GM23338 (cell line): ENCODE measurements around the gene TMEM107. TPM values are rescaled to one million over a fixed set of nuclear protein-coding genes. Genes with fewer than 3 reads are reported as not detected.

Experiments used
- ATAC-seq: fragments of 200-7000 bp; cut with Tn5 transposase; 3 replicates; pipeline ENCODE4 v1.9.1; 2020
- DNase-seq: peaks from one replicate; pipeline ENCODE4 v3.0.0-alpha.2; 2015; ENCODE audit warnings: low spot score
- H2AFZ ChIP-seq: fragments of 200-600 bp; sonication (generic); 2 replicates; pipeline ENCODE4 v1.8.0; 2016; ENCODE audit warnings: antibody characterized with exemption, mild to moderate bottlenecking, moderate library complexity
- H3F3A ChIP-seq: fragments of 200-600 bp; sonication (generic); replicated peaks from 2 replicates; pipeline ENCODE4 v1.8.0; 2017; ENCODE audit warnings: antibody characterized with exemption, mixed run types, low read depth
- H3K27ac ChIP-seq: fragments of 200-600 bp; sonication (generic); 2 replicates; pipeline ENCODE4 v1.6.1; 2016; ENCODE audit warnings: low read depth
- H3K27me3 ChIP-seq: fragments of 200-600 bp; sonication (generic); 2 replicates; pipeline ENCODE4 v1.8.0; 2016; ENCODE audit warnings: mild to moderate bottlenecking, mixed run types, moderate library complexity; ENCODE audit not compliant: insufficient read depth
- H3K36me3 ChIP-seq: fragments of 200-600 bp; sonication (generic); 2 replicates; pipeline ENCODE4 v1.8.0; 2016; ENCODE audit warnings: mild to moderate bottlenecking; ENCODE audit not compliant: insufficient read depth
- H3K4me1 ChIP-seq: fragments of 200-600 bp; sonication (generic); 2 replicates; pipeline ENCODE4 v1.8.0; 2016; ENCODE audit warnings: mild to moderate bottlenecking, moderate library complexity; ENCODE audit not compliant: insufficient read depth
- H3K4me2 ChIP-seq: fragments of 200-600 bp; sonication (generic); 2 replicates; pipeline ENCODE4 v1.7.1; 2017; ENCODE audit warnings: mixed run types
- H3K4me3 ChIP-seq: fragments of 200-600 bp; sonication (generic); 2 replicates; pipeline ENCODE4 v1.6.1; 2016; ENCODE audit warnings: mixed run types
- H3K79me2 ChIP-seq: fragments of 200-600 bp; sonication (generic); replicated peaks from 2 replicates; pipeline ENCODE4 v1.8.0; 2017; ENCODE audit warnings: mild to moderate bottlenecking; ENCODE audit not compliant: insufficient read depth
- H3K9me2 ChIP-seq: fragments of 200-600 bp; sonication (generic); 2 replicates; pipeline ENCODE4 v1.8.0; 2017; ENCODE audit not compliant: insufficient read depth
- H4K20me1 ChIP-seq: fragments of 200-600 bp; sonication (generic); replicated peaks from 2 replicates; pipeline ENCODE4 v1.8.0; 2017; ENCODE audit warnings: mild to moderate bottlenecking; ENCODE audit not compliant: insufficient read depth
- H3K27ac Mint-ChIP-seq: 2 replicates; pipeline ENCODE4 v1.8.0; 2020; ENCODE audit warnings: inconsistent platforms, mild to moderate bottlenecking, moderate library complexity, mixed read lengths
- H3K27me3 Mint-ChIP-seq: 3 replicates; pipeline ENCODE4 v1.8.0; 2022; ENCODE audit warnings: low read depth, mild to moderate bottlenecking, moderate library complexity, mixed read lengths, inconsistent platforms; ENCODE audit not compliant: insufficient read depth, poor library complexity
- H3K36me3 Mint-ChIP-seq: 3 replicates; pipeline ENCODE4 v1.8.0; 2021; ENCODE audit warnings: low read depth, mild to moderate bottlenecking, inconsistent platforms, moderate library complexity, mixed read lengths
- H3K4me1 Mint-ChIP-seq: 3 replicates; pipeline ENCODE4 v1.8.0; 2020; ENCODE audit warnings: mild to moderate bottlenecking, inconsistent platforms, mixed read lengths
- H3K4me3 Mint-ChIP-seq: 3 replicates; pipeline ENCODE4 v1.8.0; 2021; ENCODE audit warnings: moderate library complexity, mild to moderate bottlenecking, inconsistent platforms, mixed read lengths
- H3K9me3 Mint-ChIP-seq: 3 replicates; pipeline ENCODE4 v1.8.0; 2020; ENCODE audit warnings: moderate library complexity, mild to moderate bottlenecking, inconsistent platforms, mixed read lengths
- CTCF ChIP-seq, 2 experiments: fragments of 200-600 bp in 1 of 2; sonication (generic) in 1 of 2; conservative IDR thresholded peaks; 2 replicates each; pipeline versions ENCODE4 v1.5.1 to v1.6.1; 2016 to 2017; ENCODE audit warnings: antibody characterized with exemption in 2 of 2, low read depth in 2 of 2, mild to moderate bottlenecking in 2 of 2, moderate library complexity in 1 of 2
- EZH2phosphoT487 ChIP-seq: fragments of 200-600 bp; sonication (generic); IDR thresholded peaks from one replicate; pipeline ENCODE4 v1.8.1; 2018; ENCODE audit warnings: antibody characterized with exemption; ENCODE audit not compliant: unreplicated experiment
- NANOG ChIP-seq: IDR thresholded peaks from 2 replicates; pipeline ENCODE4 v1.6.1; 2016; ENCODE audit warnings: antibody characterized with exemption, borderline replicate concordance
- POLR2AphosphoS5 ChIP-seq: IDR thresholded peaks from 2 replicates; pipeline ENCODE4 v1.6.1; 2016; ENCODE audit warnings: antibody characterized with exemption, low read depth
- REST ChIP-seq: IDR thresholded peaks from one replicate; pipeline ENCODE4 v1.6.1; 2018; ENCODE audit warnings: antibody characterized with exemption; ENCODE audit not compliant: unreplicated experiment
- ZNF114 ChIP-seq: fragments of 250-450 bp; sonication (Bioruptor Pico); IDR thresholded peaks from 2 replicates; pipeline ENCODE4 v1.5.0; 2020; ENCODE audit warnings: mild to moderate bottlenecking, moderate library complexity
- ZNF331 ChIP-seq: fragments of 250-450 bp; sonication (Bioruptor Pico); IDR thresholded peaks from 2 replicates; pipeline ENCODE4 v1.5.0; 2020; ENCODE audit warnings: low read depth, mild to moderate bottlenecking, moderate library complexity
- polyA plus RNA-seq: library from polyadenylated mRNA; unstranded; fragments of >200 nt; fragmentation: Nextera tagmentation; extraction: Ambion mirVana; gene quantifications from 2 replicates; pipeline ENCODE4 v1.2.1, GENCODE V29; 2016
- total RNA-seq: library from RNA; depleted of rRNA; stranded (reverse); fragments of >200 nt; shearing (Covaris generic); gene quantifications from 2 replicates; pipeline ENCODE4 v1.2.3, GENCODE V29; 2014
- TF ChIP-seq, protein P1 (sequence below): fragments of 250-450 bp; sonication (Bioruptor Pico); IDR thresholded peaks from 2 replicates; pipeline ENCODE4 v1.5.0; 2020; ENCODE audit warnings: mild to moderate bottlenecking, moderate library complexity

The TMEM107 gene
- total and polyA plus RNA-seq, 2 experiments from 2014 or later = 10.8 to 20.4 TPM

- H3K4me1 Mint-ChIP-seq = peaks cover 17% of the 10 kb centered on the region
- no peak for TF ChIP-seq EZH2phosphoT487
- no peak for TF ChIP-seq ZNF114 (CRISPR knock-in tag)
- no peak for TF ChIP-seq ZNF331 (CRISPR knock-in tag)
- no peak for TF ChIP-seq REST
- no peaks in the 10 kb centered on the region; the same call in 2 of the 3 replicates for H3K9me3 Mint-ChIP-seq
- DNase-seq = no peak
- Histone ChIP-seq H3K4me1 (peaks cover 30% of the 10 kb centered on the region), H3K79me2 (peaks cover 6% of the 10 kb centered on the region; the same call in 1 of the 2 replicates), H3K4me2 (peak overlapping the region; percentile 100), H3K36me3 (no peaks in the 10 kb centered on the region), H2AFZ (no peak overlapping the region), H3K27me3 (no peaks in the 10 kb centered on the region), H3F3A (peaks cover 38% of the 10 kb centered on the region; the same call in 1 of the 2 replicates), H3K27ac (peak overlapping the region; percentile 80; the same call in 1 of the 2 replicates), H4K20me1 (no peaks in the 10 kb centered on the region; the same call in 1 of the 2 replicates), H3K9me2 (no peaks in the 10 kb centered on the region), H3K4me3 (peak overlapping the region; percentile 97)
- H3K27me3 Mint-ChIP-seq = peaks cover 24% of the 10 kb centered on the region
- H3K4me3 Mint-ChIP-seq = no peak overlapping the region; the same call in 1 of the 3 replicates
- no peak for ATAC-seq
- peaks cover 14% of the 10 kb centered on the region for H3K36me3 Mint-ChIP-seq
- 0 out of 2 replicates have a peak overlapping the region, but pooled peaks have one; percentile 2 for H3K27ac Mint-ChIP-seq
These were observed 23.1 kb downstream of the TMEM107 start for GRCh38 chr17:8153031-8153451.

DNA sequence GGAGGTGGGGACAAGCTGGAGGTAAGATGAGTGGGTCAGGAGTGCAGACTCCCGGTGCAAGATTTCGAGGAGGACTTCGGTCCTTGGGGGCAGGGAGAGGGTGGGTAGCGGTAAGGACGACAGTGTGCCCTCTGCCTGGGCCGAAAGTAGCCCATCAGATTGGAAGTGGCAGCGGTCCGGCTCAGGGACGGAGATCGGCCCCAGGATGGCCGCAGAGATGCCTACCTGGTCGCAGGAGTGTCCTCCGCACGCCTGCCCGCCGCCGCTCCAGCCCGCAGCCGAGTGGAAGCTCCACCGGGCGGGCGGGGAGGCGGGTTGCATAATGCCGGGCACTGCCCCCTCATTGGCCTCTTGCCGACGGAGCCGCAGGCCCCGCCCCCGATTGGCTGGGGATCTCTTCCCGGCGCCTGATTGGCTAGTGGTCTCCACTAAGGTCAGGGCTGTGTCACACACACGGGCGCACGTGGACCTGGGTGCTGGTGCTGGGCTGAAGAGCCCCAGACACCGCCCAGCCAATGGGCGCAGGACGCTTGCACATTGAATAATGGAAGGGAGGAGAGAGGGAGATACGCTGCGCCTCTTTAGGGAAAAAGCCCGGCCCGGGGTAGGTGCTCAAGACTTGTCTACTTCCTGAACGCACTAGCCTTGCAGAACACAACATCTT, 23.9 kb downstream of the TMEM107 start, which contains the start of gene PER1:
TSS of gene PER1 (minus strand) at position 293 of the 664 bp plus-strand sequence. CDS start 1,698 bp downstream, outside the sequence.
- no peaks in the 10 kb centered on the region; the same call in 2 of the 3 replicates for H3K9me3 Mint-ChIP-seq

More for the DNA sequence above, 23.9 kb downstream of the TMEM107 start, which contains the start of gene PER1:
- H3K36me3 ChIP-seq = no peaks in the 10 kb centered on the region
- peak within 1 kb of the TSS; percentile 80; the same call in 1 of the 2 replicates for H3K27ac ChIP-seq
- no peak within 1 kb of the TSS; the same call in none of the 3 replicates for H3K4me3 Mint-ChIP-seq
- ATAC-seq (peak; percentile 56), DNase-seq (peak; percentile 98)
- TF ChIP-seq, protein P1, sequence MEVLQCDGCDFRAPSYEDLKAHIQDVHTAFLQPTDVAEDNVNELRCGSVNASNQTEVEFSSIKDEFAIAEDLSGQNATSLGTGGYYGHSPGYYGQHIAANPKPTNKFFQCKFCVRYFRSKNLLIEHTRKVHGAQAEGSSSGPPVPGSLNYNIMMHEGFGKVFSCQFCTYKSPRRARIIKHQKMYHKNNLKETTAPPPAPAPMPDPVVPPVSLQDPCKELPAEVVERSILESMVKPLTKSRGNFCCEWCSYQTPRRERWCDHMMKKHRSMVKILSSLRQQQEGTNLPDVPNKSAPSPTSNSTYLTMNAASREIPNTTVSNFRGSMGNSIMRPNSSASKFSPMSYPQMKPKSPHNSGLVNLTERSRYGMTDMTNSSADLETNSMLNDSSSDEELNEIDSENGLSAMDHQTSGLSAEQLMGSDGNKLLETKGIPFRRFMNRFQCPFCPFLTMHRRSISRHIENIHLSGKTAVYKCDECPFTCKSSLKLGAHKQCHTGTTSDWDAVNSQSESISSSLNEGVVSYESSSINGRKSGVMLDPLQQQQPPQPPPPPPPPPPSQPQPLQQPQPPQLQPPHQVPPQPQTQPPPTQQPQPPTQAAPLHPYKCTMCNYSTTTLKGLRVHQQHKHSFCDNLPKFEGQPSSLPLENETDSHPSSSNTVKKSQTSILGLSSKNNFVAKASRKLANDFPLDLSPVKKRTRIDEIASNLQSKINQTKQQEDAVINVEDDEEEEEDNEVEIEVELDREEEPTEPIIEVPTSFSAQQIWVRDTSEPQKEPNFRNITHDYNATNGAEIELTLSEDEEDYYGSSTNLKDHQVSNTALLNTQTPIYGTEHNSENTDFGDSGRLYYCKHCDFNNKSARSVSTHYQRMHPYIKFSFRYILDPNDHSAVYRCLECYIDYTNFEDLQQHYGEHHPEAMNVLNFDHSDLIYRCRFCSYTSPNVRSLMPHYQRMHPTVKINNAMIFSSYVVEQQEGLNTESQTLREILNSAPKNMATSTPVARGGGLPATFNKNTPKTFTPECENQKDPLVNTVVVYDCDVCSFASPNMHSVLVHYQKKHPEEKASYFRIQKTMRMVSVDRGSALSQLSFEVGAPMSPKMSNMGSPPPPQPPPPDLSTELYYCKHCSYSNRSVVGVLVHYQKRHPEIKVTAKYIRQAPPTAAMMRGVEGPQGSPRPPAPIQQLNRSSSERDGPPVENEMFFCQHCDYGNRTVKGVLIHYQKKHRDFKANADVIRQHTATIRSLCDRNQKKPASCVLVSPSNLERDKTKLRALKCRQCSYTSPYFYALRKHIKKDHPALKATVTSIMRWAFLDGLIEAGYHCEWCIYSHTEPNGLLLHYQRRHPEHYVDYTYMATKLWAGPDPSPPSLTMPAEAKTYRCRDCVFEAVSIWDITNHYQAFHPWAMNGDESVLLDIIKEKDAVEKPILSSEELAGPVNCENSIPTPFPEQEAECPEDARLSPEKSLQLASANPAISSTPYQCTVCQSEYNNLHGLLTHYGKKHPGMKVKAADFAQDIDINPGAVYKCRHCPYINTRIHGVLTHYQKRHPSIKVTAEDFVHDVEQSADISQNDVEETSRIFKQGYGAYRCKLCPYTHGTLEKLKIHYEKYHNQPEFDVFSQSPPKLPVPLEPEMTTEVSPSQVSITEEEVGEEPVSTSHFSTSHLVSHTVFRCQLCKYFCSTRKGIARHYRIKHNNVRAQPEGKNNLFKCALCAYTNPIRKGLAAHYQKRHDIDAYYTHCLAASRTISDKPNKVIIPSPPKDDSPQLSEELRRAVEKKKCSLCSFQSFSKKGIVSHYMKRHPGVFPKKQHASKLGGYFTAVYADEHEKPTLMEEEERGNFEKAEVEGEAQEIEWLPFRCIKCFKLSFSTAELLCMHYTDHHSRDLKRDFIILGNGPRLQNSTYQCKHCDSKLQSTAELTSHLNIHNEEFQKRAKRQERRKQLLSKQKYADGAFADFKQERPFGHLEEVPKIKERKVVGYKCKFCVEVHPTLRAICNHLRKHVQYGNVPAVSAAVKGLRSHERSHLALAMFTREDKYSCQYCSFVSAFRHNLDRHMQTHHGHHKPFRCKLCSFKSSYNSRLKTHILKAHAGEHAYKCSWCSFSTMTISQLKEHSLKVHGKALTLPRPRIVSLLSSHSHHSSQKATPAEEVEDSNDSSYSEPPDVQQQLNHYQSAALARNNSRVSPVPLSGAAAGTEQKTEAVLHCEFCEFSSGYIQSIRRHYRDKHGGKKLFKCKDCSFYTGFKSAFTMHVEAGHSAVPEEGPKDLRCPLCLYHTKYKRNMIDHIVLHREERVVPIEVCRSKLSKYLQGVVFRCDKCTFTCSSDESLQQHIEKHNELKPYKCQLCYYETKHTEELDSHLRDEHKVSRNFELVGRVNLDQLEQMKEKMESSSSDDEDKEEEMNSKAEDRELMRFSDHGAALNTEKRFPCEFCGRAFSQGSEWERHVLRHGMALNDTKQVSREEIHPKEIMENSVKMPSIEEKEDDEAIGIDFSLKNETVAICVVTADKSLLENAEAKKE (CRISPR knock-in tag) = no peak
- no peak for TF ChIP-seq NANOG
- no peak for TF ChIP-seq CTCF (conservative IDR thresholded peaks at IDR 0.05; ENCODE audit: low read depth in 2 of 2)
- TF ChIP-seq POLR2AphosphoS5 = peak; percentile 90
- no peak for TF ChIP-seq ZNF114 (CRISPR knock-in tag)
- H3K36me3 Mint-ChIP-seq = peaks cover 20% of the 10 kb centered on the region
- H2AFZ ChIP-seq = peak within 1 kb of the TSS; percentile 23; the same call in 1 of the 2 replicates
- peaks cover 26% of the 10 kb centered on the region for H3K27me3 Mint-ChIP-seq
- H3F3A ChIP-seq = peaks cover 38% of the 10 kb centered on the region; the same call in 1 of the 2 replicates
- H3K79me2 ChIP-seq = peaks cover 6% of the 10 kb centered on the region; the same call in 1 of the 2 replicates
- no peaks in the 10 kb centered on the region for H3K9me2 ChIP-seq
- H3K4me3 ChIP-seq = peak within 1 kb of the TSS; percentile 97
- no peaks in the 10 kb centered on the region; the same call in 1 of the 2 replicates for H4K20me1 ChIP-seq
- H3K4me1 Mint-ChIP-seq = peaks cover 17% of the 10 kb centered on the region
- peak within 1 kb of the TSS; percentile 20; the same call in 1 of the 2 replicates for H3K27ac Mint-ChIP-seq
- H3K4me2 ChIP-seq = peak within 1 kb of the TSS; percentile 100
- H3K4me1 ChIP-seq = peaks cover 30% of the 10 kb centered on the region
- H3K27me3 ChIP-seq = no peaks in the 10 kb centered on the region
